Posterior cingulate gyrus (tissue), 11 donors: ENCODE measurements around the gene DCTN4.

Experiments used
- DNase-seq, 10 donors: peaks; one replicate each; pipeline versions ENCODE4 v3.0.0 to v3.0.0-alpha.2; 2020 to 2021; ENCODE audit warnings: mixed read lengths in 3 of 10
- intact Hi-C: fragments of 100-400 bp; cut with DNase I; formaldehyde crosslinking; loops from one replicate; pipeline ENCODE4 v1.15.1; 2023

Gene DCTN4

GRCh38 chr5:150672237-150672883, 86.5 kb downstream of the DCTN4 start:
- DNase-seq, result peak in 7 of 10 donors; percentile 39 to 91 (median 57)
- intact Hi-C loops, result no loop called here

GRCh38 chr5:150671509-150672236, 87.1 kb downstream of the DCTN4 start:
- peak in 1 of 10 donors; percentile 85 for DNase-seq

GRCh38 chr5:150670948-150671310, 87.9 kb downstream of the DCTN4 start:
- no peak for DNase-seq
- intact Hi-C loops, result no loop called here

More at GRCh38 chr5:150671509-150672236, 87.1 kb downstream of the DCTN4 start:
- intact Hi-C loops, result no loop called here

- no peak for DNase-seq
- intact Hi-C loops, result no loop called here
These were observed 88.4 kb downstream of the DCTN4 start for GRCh38 chr5:150670275-150670947.

- DNase-seq, result peak in 2 of 10 donors; percentile 26 to 31
- intact Hi-C loops, result no loop called here
These were observed 93.8 kb downstream of the DCTN4 start for GRCh38 chr5:150665044-150665443.

GRCh38 chr5:150663936-150664335, 94.9 kb downstream of the DCTN4 start:
- intact Hi-C loops, result no loop called here
- DNase-seq, result no peak

GRCh38 chr5:150662731-150663516, 95.9 kb downstream of the DCTN4 start:
- intact Hi-C loops, result no loop called here
- peak in 2 of 10 donors; percentile 28 to 56 for DNase-seq

- intact Hi-C loops, result no loop called here
These were observed 96.8 kb downstream of the DCTN4 start for GRCh38 chr5:150661821-150662596.

GRCh38 chr5:150661086-150661485, 97.7 kb downstream of the DCTN4 start, which contains the start of gene MYOZ3:
Gene MYOZ3, plus strand, starts transcription at chr5:150661251. Its CDS starts 1,691 bp downstream, at chr5:150662942.
- peak in 1 of 10 donors; percentile 33 for DNase-seq
- intact Hi-C loops, result no loop called here

More at GRCh38 chr5:150661821-150662596, 96.8 kb downstream of the DCTN4 start:
- peak in 1 of 10 donors; percentile 17 for DNase-seq

GRCh38 chr5:150660108-150660831, 98.5 kb downstream of the DCTN4 start:
- peak in 1 of 10 donors; percentile 37 for DNase-seq
- intact Hi-C loops, result no loop called here

- DNase-seq, result peak in 3 of 10 donors; percentile 38 to 75 (median 44)
- intact Hi-C loops, result loop anchor here (5.0 kb wide), 1 partner anchor 93 kb away; no protein-coding TSS in a partner anchor
These were observed 99.3 kb downstream of the DCTN4 start for GRCh38 chr5:150659360-150660107.

GRCh38 chr5:150658699-150659265, 100.0 kb downstream of the DCTN4 start:
- peak in 1 of 10 donors; percentile 52 for DNase-seq
- intact Hi-C loops, result loop anchor here (5.0 kb wide), 1 partner anchor 94 kb away; no protein-coding TSS in a partner anchor
